H1 (cell line): ENCODE results near the gene TEKT5. TPM values are rescaled to one million over a fixed set of nuclear protein-coding genes. Genes with fewer than 3 reads are reported as not detected.

ENCODE experiments used
- CTCF ChIA-PET: fragments of 300-600 bp; sonication (Branson Sonifier 250); formaldehyde crosslinking; loops from one replicate; lab custom pipeline; 2021; ENCODE audit not compliant: partially characterized antibody; lab: Charles Lee
- POLR2A ChIA-PET: fragments of 300-600 bp; sonication (Branson Sonifier 250); formaldehyde crosslinking; loops from one replicate; lab custom pipeline; 2021; ENCODE audit warnings: inconsistent platforms; ENCODE audit not compliant: partially characterized antibody; lab: Charles Lee
- DNase-seq, 2 experiments: peaks; one replicate each; pipeline versions ENCODE4 v3.0.0 to v3.0.0-alpha.2; 2010 to 2022; ENCODE audit warnings: low spot score in 2 of 2, low read depth in 1 of 2, mixed read lengths in 1 of 2
- FAIRE-seq: peaks from 2 replicates; lab custom pipeline; 2011; peaks lifted over from hg19 to GRCh38; lab: Jason Lieb, UNC
- H2AFZ ChIP-seq: 2 replicates; pipeline ENCODE4 v1.8.1; 2012; ENCODE audit warnings: low read length, inconsistent platforms
- H2AK5ac ChIP-seq: 2 replicates; pipeline ENCODE4 v1.6.1; 2013; ENCODE audit warnings: low read depth, low read length
- H2BK120ac ChIP-seq: replicated peaks from 2 replicates; pipeline ENCODE3; 2013; ENCODE audit warnings: low read depth, low read length, inconsistent platforms
- H2BK12ac ChIP-seq: 2 replicates; pipeline ENCODE4 v1.6.1; 2013; ENCODE audit warnings: low read depth, low read length
- H2BK15ac ChIP-seq: 2 replicates; pipeline ENCODE4 v1.6.1; 2013; ENCODE audit warnings: low read length
- H2BK20ac ChIP-seq: 2 replicates; pipeline ENCODE4 v1.6.1; 2013; ENCODE audit warnings: low read length
- H2BK5ac ChIP-seq: 2 replicates; pipeline ENCODE4 v1.6.1; 2013; ENCODE audit warnings: low read depth, low read length
- H3K14ac ChIP-seq: 2 replicates; pipeline ENCODE4 v1.6.1; 2013; ENCODE audit warnings: inconsistent platforms; ENCODE audit not compliant: insufficient read length
- H3K18ac ChIP-seq: 2 replicates; pipeline ENCODE4 v1.6.1; 2013; ENCODE audit warnings: low read length; ENCODE audit errors: extremely low read depth
- H3K23ac ChIP-seq: 2 replicates; pipeline ENCODE4 v1.6.1; 2013; ENCODE audit warnings: inconsistent platforms; ENCODE audit not compliant: insufficient read length
- H3K23me2 ChIP-seq: 2 replicates; pipeline ENCODE4 v1.6.1; 2013; ENCODE audit warnings: low read depth, low read length
- H3K27ac ChIP-seq: 2 replicates; pipeline ENCODE4 v1.6.1; 2011; ENCODE audit warnings: low read depth, low read length, inconsistent platforms
- H3K27me3 ChIP-seq, 4 experiments: replicated peaks in 1 of 4; 1 replicate in 1 of 4; 2 replicates in 3 of 4; pipeline versions ENCODE4 v1.6.1 to v1.8.1; 2011 to 2013; ENCODE audit warnings: low read length in 3 of 4, mild to moderate bottlenecking in 3 of 4, inconsistent platforms in 2 of 4, mixed read lengths in 2 of 4, moderate library complexity in 1 of 4; ENCODE audit not compliant: control insufficient read depth in 3 of 4, insufficient read depth in 3 of 4; ENCODE audit errors: extremely low read depth in 1 of 4
- H3K36me3 ChIP-seq, 4 experiments: 2 replicates each; pipeline versions ENCODE4 v1.6.1 to v1.8.1; 2011 to 2013; ENCODE audit warnings: mild to moderate bottlenecking in 4 of 4, low read length in 3 of 4, moderate library complexity in 2 of 4, control low read depth in 1 of 4, inconsistent platforms in 1 of 4; ENCODE audit not compliant: insufficient read depth in 4 of 4, control insufficient read depth in 2 of 4
- H3K4ac ChIP-seq: replicated peaks from 2 replicates; pipeline ENCODE3; 2013; ENCODE audit warnings: low read length, low read depth, mixed read lengths, inconsistent platforms; ENCODE audit not compliant: insufficient read length
- H3K4me1 ChIP-seq, 4 experiments: replicated peaks in 1 of 4; 1 replicate in 1 of 4; 2 replicates in 3 of 4; pipeline versions ENCODE4 v1.6.1 to v1.8.1; 2011 to 2013; ENCODE audit warnings: low read length in 3 of 4, inconsistent platforms in 2 of 4, mixed read lengths in 1 of 4; ENCODE audit not compliant: insufficient read depth in 4 of 4, control insufficient read depth in 3 of 4
- H3K4me2 ChIP-seq, 2 experiments: 2 replicates each; pipeline versions ENCODE4 v1.6.1 to v1.8.1; 2011 to 2013; ENCODE audit warnings: low read depth in 2 of 2, low read length in 2 of 2, control low read depth in 1 of 2, inconsistent platforms in 1 of 2, mild to moderate bottlenecking in 1 of 2; ENCODE audit not compliant: insufficient read depth in 1 of 2
- H3K4me3 ChIP-seq, 4 experiments: fragments of 200-600, 300-600 bp in 1 of 4; sonication (generic), shearing (Covaris generic), sonication (Bioruptor Twin) in 1 of 4; 2 replicates each; pipeline versions ENCODE4 v1.5.1 to v1.8.1; 2011 to 2016; ENCODE audit warnings: low read length in 4 of 4, low read depth in 3 of 4, control low read depth in 2 of 4, inconsistent platforms in 2 of 4, mild to moderate bottlenecking in 2 of 4, mixed read lengths in 1 of 4, moderate library complexity in 1 of 4; ENCODE audit not compliant: insufficient read depth in 2 of 4; ENCODE audit errors: extremely low read depth in 1 of 4
- H3K56ac ChIP-seq: replicated peaks from 2 replicates; pipeline ENCODE3; 2013; ENCODE audit warnings: low read depth, mild to moderate bottlenecking, mixed read lengths, low read length, inconsistent platforms; ENCODE audit not compliant: insufficient read length
- H3K79me1 ChIP-seq: 2 replicates; pipeline ENCODE4 v1.6.1; 2013; ENCODE audit warnings: low read depth, low read length, control low read depth
- H3K79me2 ChIP-seq, 2 experiments: 2 replicates each; pipeline versions ENCODE4 v1.6.1 to v1.8.1; 2012 to 2013; ENCODE audit warnings: low read length in 2 of 2, mild to moderate bottlenecking in 2 of 2, inconsistent platforms in 1 of 2; ENCODE audit not compliant: insufficient read depth in 2 of 2, control insufficient read depth in 1 of 2
- H3K9ac ChIP-seq, 4 experiments: replicated peaks in 1 of 4; 1 replicate in 1 of 4; 2 replicates in 3 of 4; pipeline versions ENCODE4 v1.6.1 to v1.8.1; 2011 to 2013; ENCODE audit warnings: low read depth in 3 of 4, low read length in 3 of 4, control low read depth in 2 of 4, mild to moderate bottlenecking in 2 of 4, moderate library complexity in 2 of 4, inconsistent platforms in 1 of 4; ENCODE audit errors: extremely low read depth in 1 of 4
- H3K9me3 ChIP-seq, 2 experiments: 2 replicates each; pipeline versions ENCODE4 v1.6.1 to v1.8.1; 2012 to 2013; ENCODE audit warnings: mild to moderate bottlenecking in 2 of 2, moderate library complexity in 2 of 2, control low read depth in 1 of 2, inconsistent platforms in 1 of 2, low read depth in 1 of 2, low read length in 1 of 2, mixed read lengths in 1 of 2; ENCODE audit not compliant: insufficient read depth in 2 of 2
- H4K20me1 ChIP-seq, 2 experiments: replicated peaks in 1 of 2; 2 replicates each; pipeline versions ENCODE3 to v1.8.1; 2011 to 2013; ENCODE audit warnings: inconsistent platforms in 2 of 2, low read length in 2 of 2, mild to moderate bottlenecking in 1 of 2; ENCODE audit not compliant: insufficient read depth in 2 of 2, control insufficient read depth in 1 of 2
- H4K5ac ChIP-seq: 2 replicates; pipeline ENCODE4 v1.6.1; 2013; ENCODE audit warnings: low read length, low read depth, mixed read lengths, inconsistent platforms; ENCODE audit not compliant: insufficient read length
- H4K8ac ChIP-seq: 2 replicates; pipeline ENCODE4 v1.8.0; 2013; ENCODE audit warnings: mild to moderate bottlenecking, moderate library complexity, low read length, inconsistent platforms; ENCODE audit not compliant: insufficient read depth; ENCODE audit errors: extremely low read depth
- H4K91ac ChIP-seq: replicated peaks from 2 replicates; pipeline ENCODE3; 2013; ENCODE audit warnings: low read length, mixed read lengths, inconsistent platforms; ENCODE audit not compliant: insufficient read length
- BRCA1 ChIP-seq: IDR thresholded peaks from 2 replicates; pipeline ENCODE4 v1.6.1; 2012; ENCODE audit warnings: low read depth, low read length, improper control_type of control experiment
- CBX5 ChIP-seq: fragments of 300-800, 300-1000 bp; sonication (generic); IDR thresholded peaks from 2 replicates; pipeline ENCODE4 v1.7.1; 2016; ENCODE audit warnings: antibody characterized with exemption, low read length, low read depth
- CHD2 ChIP-seq: IDR thresholded peaks from 2 replicates; pipeline ENCODE4 v1.6.1; 2012; ENCODE audit warnings: low read length, improper control_type of control experiment
- JUND ChIP-seq: IDR thresholded peaks from 2 replicates; pipeline ENCODE4 v1.6.1; 2011; ENCODE audit warnings: mild to moderate bottlenecking, improper control_type of control experiment, low read length
- KDM5A ChIP-seq: fragments of 200-600 bp; IDR thresholded peaks from 2 replicates; pipeline ENCODE4 v1.7.1; 2012; ENCODE audit warnings: mild to moderate bottlenecking, low read length, inconsistent platforms, mixed read lengths
- POLR2AphosphoS5 ChIP-seq: IDR thresholded peaks from 2 replicates; pipeline ENCODE4 v1.6.1; 2011; ENCODE audit warnings: low read depth, low read length
- RFX5 ChIP-seq: IDR thresholded peaks from 2 replicates; pipeline ENCODE4 v1.6.1; 2011; ENCODE audit warnings: low read depth, low read length, improper control_type of control experiment, borderline replicate concordance
- SIX5 ChIP-seq: IDR thresholded peaks from 2 replicates; pipeline ENCODE4 v1.6.1; 2011; ENCODE audit warnings: mild to moderate bottlenecking, low read depth, low read length
- SP2 ChIP-seq: IDR thresholded peaks from 2 replicates; pipeline ENCODE4 v1.6.1; 2012; ENCODE audit warnings: mild to moderate bottlenecking, low read length, inconsistent platforms
- WGBS, 2 experiments: shearing (Covaris generic) in 1 of 2; methylation state at CpG; one replicate each; pipeline versions ENCODE4 v1.1.6 to v1.1.7; 2013 to 2015; ENCODE audit warnings: low lambda C conversion rate in 2 of 2, mixed read lengths in 2 of 2, inconsistent platforms in 1 of 2, low coverage in 1 of 2, missing lambda C conversion rate in 1 of 2; ENCODE audit not compliant: insufficient replicate concordance in 2 of 2, insufficient coverage in 1 of 2, insufficient read length in 1 of 2; ENCODE audit errors: extremely low coverage in 1 of 2, missing lambda C conversion rate in 1 of 2; 5-methylcytosine and 5-hydroxymethylcytosine counted together
- polyA plus RNA-seq, 7 experiments: library from polyadenylated mRNA; depleted of rRNA in 3 of 7; stranded (reverse) in 5 of 7; unstranded in 2 of 7; fragments of >200 nt in 5 of 7; fragments of 200-250 nt in 2 of 7; gene quantifications; 1 replicate in 5 of 7; 2 replicates in 1 of 7; 4 replicates in 1 of 7; pipeline versions ENCODE4 v1.2.1 to v1.2.3, GENCODE V29; 2011 to 2013; ENCODE audit warnings: missing spikeins in 2 of 7, mixed read lengths in 2 of 7
- total RNA-seq: library from RNA; stranded (reverse); fragmentation: NEBNext Ultra II Directional; extraction: Animal tissue kit (Norgen Biotek cat#: 25700); gene quantifications from 2 replicates; pipeline ENCODE4 v1.2.1, GENCODE V29; 2021
- TF ChIP-seq, protein P1 (sequence below): IDR thresholded peaks from 2 replicates; pipeline ENCODE4 v1.6.1; 2012; ENCODE audit warnings: inconsistent platforms
- TF ChIP-seq, protein P2 (sequence below): IDR thresholded peaks from 2 replicates; pipeline ENCODE4 v1.6.1; 2012; ENCODE audit warnings: low read length, inconsistent platforms

Gene TEKT5
- total and polyA plus RNA-seq, 2 of the 8 experiments (the other 6 are each of a cell fraction or from before 2014, with no cell fraction given): 0.95 TPM; not detected in 1

DNA sequence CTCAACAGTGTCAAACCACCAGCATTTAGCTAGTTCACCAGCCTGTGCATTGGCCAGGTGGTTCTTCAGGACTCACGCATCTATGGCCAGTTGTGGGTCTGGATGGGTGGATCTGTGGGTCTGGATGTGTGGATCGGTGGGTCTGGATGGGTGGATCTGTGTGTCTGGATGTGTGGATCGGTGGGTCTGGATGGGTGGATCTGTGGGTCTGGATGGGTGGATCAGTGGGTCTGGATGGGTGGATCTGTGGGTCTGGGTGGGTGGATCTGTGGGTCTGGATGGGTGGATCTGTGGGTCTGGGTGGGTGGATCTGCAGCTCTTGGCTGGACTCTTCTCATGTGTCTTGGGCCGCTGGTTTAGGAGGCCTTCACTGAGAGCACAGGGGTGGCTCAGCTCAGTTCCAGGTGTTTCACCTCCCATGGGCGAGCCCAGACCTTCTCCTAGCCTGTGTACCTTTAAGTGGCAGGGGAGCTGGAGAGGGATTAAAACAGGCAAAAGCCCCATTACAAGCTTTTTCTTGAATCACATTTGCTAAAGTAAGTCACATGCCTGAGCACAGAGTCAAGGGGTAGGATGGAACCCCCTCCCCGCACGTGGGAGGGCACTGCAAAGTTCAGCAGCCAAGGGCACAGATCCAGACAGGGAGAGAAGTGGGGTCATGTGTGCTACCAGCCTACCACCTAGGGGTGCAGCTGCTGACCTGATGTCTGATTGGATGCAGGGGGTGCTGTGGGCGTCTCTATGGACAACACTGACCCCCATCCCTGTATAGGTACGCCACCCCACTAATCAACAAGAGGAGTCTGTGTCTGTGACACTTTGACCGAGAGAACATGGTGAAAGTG is 45.5 kb upstream of the TEKT5 start:
- DNase-seq: no peak
- Histone ChIP-seq H3K9me3 (no peaks in the 10 kb centered on the region), H3K14ac (no peak overlapping the region), H3K27ac (no peak overlapping the region), H3K79me1 (no peaks in the 10 kb centered on the region), H3K4me2 (no peak overlapping the region), H3K23me2 (peaks cover 4% of the 10 kb centered on the region; the same call in 1 of the 2 replicates), H3K23ac (no peak overlapping the region), H4K5ac (no peak overlapping the region), H2AFZ (no peak overlapping the region), H3K56ac (no peak overlapping the region), H2BK20ac (no peak overlapping the region), H3K9ac (no peak overlapping the region), H2BK15ac (0 out of 2 replicates have a peak overlapping the region, but pooled peaks have one; percentile 10), H3K4me3 (no peak overlapping the region), H2BK120ac (no peak overlapping the region), H3K4me1 (peaks cover 0 to 4% (median 2%) of the 10 kb centered on the region in 4 experiments; a peak in 5 of 7 replicates), H3K27me3 (no peaks in the 10 kb centered on the region), H2AK5ac (no peak overlapping the region), H3K4ac (no peak overlapping the region), H3K79me2 (no peaks in the 10 kb centered on the region), H2BK5ac (no peak overlapping the region), H3K18ac (no peak overlapping the region), H3K36me3 (no peaks in the 10 kb centered on the region), H4K20me1 (no peaks in the 10 kb centered on the region), H2BK12ac (no peak overlapping the region), H4K91ac (no peak overlapping the region), H4K8ac (no peak overlapping the region)
- ChIA-PET CTCF (interaction anchor here (0.9 to 6.1 kb wide), 8 partner anchors 167 to 230 kb away, joined by 4 to 70 read pairs (median 6); no protein-coding TSS in a partner anchor), POLR2A (no interaction called here)
- no peak for FAIRE-seq
- 86% methylated on average over 10 of the region's 10 CpGs; no CpG with 5 or more reads in 1 of the 2 experiments for WGBS, 2 experiments
- no peak for TF ChIP-seq RFX5
- no peak for TF ChIP-seq POLR2AphosphoS5
- TF ChIP-seq, protein P1, sequence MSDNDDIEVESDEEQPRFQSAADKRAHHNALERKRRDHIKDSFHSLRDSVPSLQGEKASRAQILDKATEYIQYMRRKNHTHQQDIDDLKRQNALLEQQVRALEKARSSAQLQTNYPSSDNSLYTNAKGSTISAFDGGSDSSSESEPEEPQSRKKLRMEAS: no peak
- TF ChIP-seq, protein P2, sequence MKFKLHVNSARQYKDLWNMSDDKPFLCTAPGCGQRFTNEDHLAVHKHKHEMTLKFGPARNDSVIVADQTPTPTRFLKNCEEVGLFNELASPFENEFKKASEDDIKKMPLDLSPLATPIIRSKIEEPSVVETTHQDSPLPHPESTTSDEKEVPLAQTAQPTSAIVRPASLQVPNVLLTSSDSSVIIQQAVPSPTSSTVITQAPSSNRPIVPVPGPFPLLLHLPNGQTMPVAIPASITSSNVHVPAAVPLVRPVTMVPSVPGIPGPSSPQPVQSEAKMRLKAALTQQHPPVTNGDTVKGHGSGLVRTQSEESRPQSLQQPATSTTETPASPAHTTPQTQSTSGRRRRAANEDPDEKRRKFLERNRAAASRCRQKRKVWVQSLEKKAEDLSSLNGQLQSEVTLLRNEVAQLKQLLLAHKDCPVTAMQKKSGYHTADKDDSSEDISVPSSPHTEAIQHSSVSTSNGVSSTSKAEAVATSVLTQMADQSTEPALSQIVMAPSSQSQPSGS: no peak
- no peak for TF ChIP-seq BRCA1
- no peak for TF ChIP-seq JUND
- no peak for TF ChIP-seq KDM5A
- no peak for TF ChIP-seq CHD2
- TF ChIP-seq SP2: no peak
- no peak for TF ChIP-seq CBX5
- no peak for TF ChIP-seq SIX5
